ENCODE data around the gene ASGR1.
A peak's percentile ranks its signal among the peaks of the same experiment; 100 is the strongest.

Gene ASGR1, protein sequence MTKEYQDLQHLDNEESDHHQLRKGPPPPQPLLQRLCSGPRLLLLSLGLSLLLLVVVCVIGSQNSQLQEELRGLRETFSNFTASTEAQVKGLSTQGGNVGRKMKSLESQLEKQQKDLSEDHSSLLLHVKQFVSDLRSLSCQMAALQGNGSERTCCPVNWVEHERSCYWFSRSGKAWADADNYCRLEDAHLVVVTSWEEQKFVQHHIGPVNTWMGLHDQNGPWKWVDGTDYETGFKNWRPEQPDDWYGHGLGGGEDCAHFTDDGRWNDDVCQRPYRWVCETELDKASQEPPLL

DNA sequence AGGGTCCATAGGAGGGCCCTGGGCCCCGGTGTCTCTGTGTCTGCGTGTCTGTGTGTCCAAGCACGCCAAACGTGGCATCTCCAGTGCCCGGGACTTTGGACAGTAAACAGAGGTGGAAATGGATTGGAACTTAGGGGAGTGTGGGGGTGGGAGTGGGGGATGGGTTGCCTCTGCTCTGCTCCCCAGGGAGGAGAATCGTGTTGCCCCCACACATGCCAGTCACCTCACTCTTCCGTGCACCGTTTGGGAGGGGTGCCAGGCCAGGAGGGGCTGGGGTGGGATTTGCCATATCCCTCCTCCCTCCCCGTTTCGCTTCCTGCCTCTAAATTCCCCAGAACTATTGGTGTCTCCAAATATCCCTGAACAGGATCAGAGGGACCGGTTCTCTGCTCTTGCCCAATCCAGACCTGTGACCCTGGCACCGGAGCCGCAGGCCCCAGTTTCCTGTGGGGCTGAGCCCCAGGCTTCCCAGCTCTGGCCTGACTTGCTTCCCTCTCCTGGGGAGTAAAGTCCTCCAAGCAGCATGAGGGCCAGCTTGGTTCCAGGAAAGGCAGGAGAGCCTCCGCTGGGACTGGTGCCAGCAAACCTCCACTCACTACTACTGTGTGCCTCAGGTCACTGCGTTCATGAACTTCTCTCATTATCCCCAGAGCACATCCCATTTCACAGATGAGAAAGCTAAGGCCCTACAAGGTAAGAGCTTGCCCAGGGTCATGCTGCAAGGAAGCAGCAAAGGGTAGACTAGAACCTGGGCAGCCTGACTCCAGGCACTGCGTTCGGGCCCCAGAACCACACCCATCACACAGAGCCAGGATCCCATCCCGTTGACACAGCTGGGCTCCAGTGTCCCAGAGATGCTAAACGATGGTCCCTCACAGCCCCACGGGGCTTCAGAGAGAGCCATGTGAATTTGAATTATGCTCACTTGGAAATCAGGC lies at the start of gene ASGR1:
TSS of gene ASGR1 (minus strand) at position 54 of the 938 bp plus-strand sequence. CDS start 807 bp downstream, outside the sequence.
- DNase-seq: no peak

DNA sequence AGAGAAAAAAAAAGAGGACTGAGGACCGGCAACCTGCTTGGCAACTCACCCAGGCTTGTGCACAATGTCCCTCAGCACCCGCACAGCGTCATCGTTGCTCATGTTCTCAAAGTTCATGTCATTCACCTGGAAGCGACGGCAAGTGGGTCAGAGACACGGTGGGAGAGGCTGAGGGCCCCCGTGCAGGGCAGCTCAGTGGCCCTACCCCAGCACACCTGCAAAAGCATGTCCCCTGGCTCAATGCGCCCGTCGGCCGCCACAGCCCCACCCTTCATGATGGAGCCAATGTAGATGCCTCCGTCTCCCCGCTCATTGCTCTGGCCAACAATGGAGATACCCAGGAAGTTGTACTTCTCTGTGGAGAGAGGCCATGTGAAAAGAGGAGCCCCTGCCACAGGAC lies 49.8 kb upstream of the ASGR1 start:
- no peak for DNase-seq

DNA sequence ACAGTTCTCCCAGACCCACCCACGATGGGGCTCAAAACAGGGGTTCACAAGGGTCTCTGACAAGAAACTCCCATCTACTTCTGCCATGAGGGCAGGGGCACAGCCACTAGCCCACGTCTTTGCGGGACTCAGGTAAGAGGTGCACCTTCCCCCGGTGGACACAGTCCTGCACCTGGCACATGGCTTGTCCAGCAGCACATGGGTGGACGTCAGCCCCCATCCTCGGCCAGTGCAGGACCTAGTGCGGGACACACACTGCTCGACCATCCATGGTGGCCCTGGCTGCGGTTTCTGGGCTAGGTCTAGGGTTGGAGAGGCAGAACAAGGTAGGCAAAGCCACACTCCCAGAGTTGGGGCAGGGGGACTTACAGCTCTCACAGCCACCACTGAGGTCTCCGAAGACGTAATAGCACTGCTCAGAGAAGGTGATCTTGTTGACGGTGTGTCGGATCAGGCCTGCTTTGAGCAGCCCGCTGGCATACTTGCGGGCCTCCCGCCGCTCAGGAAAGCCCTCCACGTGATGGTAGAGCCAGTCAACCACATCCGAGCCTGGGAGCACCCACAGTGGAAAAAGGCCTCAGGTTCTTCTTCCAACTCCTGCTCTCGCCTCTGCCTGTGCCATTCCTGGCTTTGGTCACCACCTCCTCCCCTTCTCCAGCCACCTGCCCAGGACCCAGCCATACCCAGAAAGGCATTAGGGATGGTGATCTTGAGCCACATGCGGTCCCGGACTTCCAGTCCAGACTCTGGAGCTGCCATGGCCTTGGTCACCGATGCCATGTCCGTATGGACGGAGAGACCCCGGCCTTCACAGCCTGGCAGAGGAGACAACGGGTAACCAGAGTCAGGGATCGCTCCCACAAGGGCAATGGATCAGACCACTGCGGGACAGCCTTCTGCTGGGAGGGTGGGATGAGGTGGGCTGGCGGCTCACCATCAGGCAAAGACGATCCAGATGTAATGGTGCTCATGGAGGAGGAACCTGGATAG lies 47.8 kb upstream of the ASGR1 start:
- DNase-seq: no peak

GRCh38 chr17:7225711-7226331 lies 46.7 kb upstream of the ASGR1 start:
- DNase-seq: no peak

- DNase-seq: no peak
These were observed 45.5 kb upstream of the ASGR1 start for GRCh38 chr17:7224661-7225111.

DNA sequence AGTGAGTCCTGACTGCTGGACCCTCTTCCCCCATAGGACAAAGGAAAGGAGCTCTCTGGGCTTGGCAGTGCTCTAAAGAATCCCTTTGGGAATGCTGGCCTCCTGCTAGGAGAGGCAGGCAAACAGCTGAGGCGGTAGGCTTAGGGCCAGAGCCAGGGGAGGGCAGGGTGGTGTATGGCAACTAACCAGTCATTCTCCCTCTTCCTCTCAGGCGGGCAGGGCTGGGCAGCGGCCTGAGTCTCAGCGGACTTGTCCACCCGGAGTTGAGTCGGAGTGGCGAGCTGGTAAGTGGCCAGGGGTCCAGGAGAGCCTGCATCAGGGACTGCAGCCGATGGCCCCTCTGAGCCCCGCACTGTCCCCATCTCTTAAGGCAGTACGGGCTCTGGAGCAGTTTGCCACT lies 44.9 kb upstream of the ASGR1 start:
- no peak for DNase-seq

- no peak for DNase-seq
These were observed 44.2 kb upstream of the ASGR1 start for GRCh38 chr17:7223375-7223774.

DNA sequence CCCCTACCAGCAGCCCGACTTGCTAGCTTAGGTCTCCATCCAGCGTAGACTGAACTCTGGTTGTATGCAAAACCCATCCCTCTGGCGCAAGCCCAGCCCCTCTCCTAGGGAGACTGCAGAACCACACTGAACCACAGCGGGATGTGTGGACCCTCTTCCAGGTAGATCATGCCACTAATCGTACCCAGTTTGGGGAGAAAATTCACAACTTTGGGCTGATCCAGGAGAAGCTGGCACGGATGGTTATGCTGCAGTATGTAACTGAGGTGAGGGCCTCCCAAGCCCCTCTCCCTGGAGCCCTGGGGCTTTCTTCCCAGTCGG lies 43.8 kb upstream of the ASGR1 start:
- DNase-seq: no peak

DNA sequence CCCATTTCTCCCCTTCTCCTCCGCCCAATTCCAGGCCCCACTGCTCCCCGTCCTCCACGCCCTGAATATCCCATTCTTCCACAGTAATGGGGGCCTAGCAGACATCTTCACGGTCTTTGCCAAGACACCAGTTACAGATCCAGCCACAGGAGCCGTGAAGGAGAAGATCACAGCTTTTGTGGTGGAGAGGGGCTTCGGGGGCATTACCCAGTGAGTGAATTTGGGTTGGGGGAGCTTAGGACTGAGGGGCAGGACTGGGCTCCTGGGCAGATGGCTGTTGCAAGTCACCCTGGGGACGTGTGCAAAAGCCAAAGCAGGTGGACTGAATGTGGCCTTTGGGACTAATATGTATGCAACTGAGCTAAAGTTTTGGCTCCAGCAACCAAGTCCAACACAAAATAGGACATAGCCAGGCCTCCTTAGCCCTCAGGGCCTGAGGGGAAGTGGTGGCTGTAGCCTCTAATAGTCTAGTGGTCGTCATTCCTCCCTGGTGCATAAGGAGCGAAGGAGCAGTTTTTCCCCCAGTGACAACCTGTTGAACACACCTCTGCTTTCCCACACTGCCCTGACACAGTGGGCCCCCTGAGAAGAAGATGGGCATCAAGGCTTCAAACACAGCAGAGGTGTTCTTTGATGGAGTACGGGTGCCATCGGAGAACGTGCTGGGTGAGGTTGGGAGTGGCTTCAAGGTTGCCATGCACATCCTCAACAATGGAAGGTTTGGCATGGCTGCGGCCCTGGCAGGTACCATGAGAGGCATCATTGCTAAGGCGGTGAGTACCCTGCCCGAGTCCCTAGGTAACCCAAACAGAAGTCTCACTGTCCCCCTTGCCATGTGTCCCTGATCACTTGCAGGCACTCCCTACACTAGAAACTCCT lies 43.2 kb upstream of the ASGR1 start:
- no peak for DNase-seq

- DNase-seq: no peak
These were observed 42.3 kb upstream of the ASGR1 start for GRCh38 chr17:7221278-7222092.

GRCh38 chr17:7220593-7221277 lies 41.6 kb upstream of the ASGR1 start:
- DNase-seq: peak; percentile 46 to 56

DNA sequence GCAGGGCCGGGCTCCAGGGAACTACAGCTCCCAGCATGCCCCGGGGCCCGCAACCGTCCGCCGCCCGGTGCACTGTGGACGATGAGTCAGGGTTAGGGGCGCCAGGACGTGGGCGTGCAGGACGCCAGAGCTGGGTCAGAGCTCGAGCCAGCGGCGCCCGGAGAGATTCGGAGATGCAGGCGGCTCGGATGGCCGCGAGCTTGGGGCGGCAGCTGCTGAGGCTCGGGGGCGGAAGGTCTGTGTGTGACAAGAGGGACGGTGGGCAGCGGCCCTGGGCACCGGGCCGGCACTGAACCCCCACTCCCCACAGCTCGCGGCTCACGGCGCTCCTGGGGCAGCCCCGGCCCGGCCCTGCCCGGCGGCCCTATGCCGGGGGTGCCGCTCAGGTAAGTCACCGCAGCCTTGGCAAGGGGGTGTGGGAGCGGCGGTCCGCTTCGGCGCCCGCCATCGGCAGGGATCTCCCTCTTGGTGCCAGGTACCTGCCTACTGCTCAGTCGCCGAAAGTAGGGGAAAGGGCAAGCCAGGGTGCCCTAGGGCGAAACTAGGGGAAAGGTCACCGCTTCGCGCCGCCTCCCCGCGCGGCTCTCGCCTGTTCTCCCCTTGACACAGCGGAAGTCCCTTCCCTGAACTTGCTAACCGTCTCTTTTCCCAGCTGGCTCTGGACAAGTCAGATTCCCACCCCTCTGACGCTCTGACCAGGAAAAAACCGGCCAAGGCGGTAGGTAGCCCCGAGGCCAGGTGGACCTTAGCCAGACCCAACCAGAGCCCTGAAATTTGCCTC lies 40.8 kb upstream of the ASGR1 start, which contains the start of the genes ACADVL and DLG4:
TSS of gene ACADVL (plus strand) at position 127 of the 781 bp plus-strand sequence. CDS start at position 174, 47 bp downstream.
TSS of gene DLG4 (minus strand) at position 25 of the 781 bp plus-strand sequence.
- DNase-seq: peak in 1 of 2 experiments; percentile 52

DNA sequence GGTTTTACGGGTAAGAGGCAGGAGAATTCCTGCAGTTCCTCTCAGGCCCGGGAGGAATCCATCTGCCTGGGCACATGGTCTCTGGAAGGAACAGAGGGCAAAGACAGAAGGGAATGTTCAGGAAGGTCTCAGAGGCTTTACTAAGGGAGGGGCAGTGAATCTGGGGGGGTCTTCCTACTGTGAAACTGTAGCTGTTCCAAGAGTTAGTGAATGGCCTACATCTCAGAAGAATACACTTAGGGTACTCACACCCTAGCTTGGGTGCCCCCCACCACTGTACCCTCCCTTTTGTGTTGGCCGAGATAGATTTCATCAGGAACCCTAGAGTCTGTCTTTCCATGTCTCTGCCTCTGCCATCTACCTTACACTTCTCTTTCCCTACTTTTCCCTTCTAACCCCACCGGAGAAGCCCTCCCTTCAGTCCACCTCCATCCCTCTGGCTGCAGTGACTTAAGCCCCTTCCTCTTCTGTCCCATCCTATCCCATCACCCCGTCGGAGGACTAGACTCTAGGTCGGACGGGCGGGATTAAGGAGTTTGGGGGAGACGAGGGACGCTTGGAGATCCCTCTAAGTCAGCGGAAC lies 40.1 kb upstream of the ASGR1 start:
- DNase-seq: no peak

GRCh38 chr17:7218758-7219157 lies 39.6 kb upstream of the ASGR1 start:
- DNase-seq: no peak

GRCh38 chr17:7218166-7218565 lies 39.0 kb upstream of the ASGR1 start:
- DNase-seq: no peak

DNA sequence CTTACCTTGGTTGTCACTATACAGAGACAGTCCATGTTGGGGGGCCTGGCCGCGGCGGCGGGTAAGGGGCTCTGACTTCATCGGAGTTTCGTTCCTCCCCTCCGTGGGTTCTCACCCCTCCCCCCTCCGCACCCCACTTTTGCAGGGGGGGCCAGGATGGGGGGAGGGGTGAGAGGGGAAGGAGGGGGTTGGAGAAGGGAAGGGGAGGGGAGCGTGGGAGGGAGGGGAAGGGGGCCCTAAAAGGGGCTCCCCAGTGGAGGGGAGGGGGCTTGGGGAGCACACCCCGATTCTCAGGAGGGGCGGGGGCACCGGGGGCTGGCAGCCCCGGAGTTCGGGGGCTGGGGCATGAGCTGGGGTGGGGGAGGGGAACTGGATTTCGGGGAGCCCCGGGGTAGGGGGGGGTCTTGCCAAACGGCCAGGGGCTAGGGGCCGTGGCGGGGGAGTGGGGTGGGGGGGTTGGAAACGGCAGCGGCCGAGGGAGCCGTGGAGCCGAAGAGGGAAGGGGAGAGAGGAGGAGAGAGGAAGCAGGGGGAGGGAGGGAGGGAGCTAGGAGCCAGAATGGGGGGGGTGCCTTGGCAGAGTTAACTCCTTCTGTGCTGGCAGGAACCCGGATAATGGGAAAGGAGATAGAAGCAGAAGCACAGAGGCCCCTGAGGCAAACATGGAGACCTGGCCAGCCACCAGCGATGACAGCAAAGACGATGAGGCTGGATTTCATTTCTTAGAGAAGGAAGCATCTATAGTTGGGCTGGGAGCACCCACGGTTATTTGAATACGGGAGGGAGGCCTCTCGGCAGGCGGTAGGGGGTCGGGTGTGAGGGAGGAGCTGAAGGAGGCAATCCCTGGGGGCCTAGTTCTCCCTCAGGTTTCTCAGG lies 38.2 kb upstream of the ASGR1 start:
- peak; percentile 11 to 38 for DNase-seq

Data from NCI-H2081 (cell line).